ENCODE data around the gene IFI30. TPM values are rescaled to one million over a fixed set of nuclear protein-coding genes. Genes with fewer than 3 reads are reported as not detected.
A peak's percentile ranks its signal among the peaks of the same experiment; 100 is the strongest.

Gene IFI30
- total and polyA plus RNA-seq, 2 donors (not counting 3 experiments of a cell fraction or from before 2014, with no cell fraction given): 1.1 to 1.6 TPM

GRCh38 chr19:18149596-18149975, 24.0 kb upstream of the IFI30 start:
- Histone ChIP-seq H3K79me2 (ENCODE audit: control insufficient read depth, insufficient read depth, low read length) (peaks cover 9% of the 10 kb centered on the region), H3K27me3 (ENCODE audit: control insufficient read depth in 2 of 2, insufficient read depth in 2 of 2, low read length in 2 of 2) (no peaks in the 10 kb centered on the region), H3K36me3 (ENCODE audit: control insufficient read depth in 2 of 2, extremely low read depth in 1 of 2, insufficient read depth in 2 of 2, low read length in 2 of 2) (no peaks in the 10 kb centered on the region), H3K4me1 (ENCODE audit: control insufficient read depth, extremely low read depth, insufficient read depth, low read length) (peaks cover 14% of the 10 kb centered on the region), H3K27ac (ENCODE audit: insufficient read depth, low read depth, low read length) (no peak overlapping the region), H3K9me3 (replicated peaks; ENCODE audit: control insufficient read depth, insufficient read depth, low read length) (no peaks in the 10 kb centered on the region), H3K9me1 (replicated peaks; ENCODE audit: control insufficient read depth, extremely low read depth, insufficient read depth, low read length) (no peaks in the 10 kb centered on the region), H3K9ac (replicated peaks; ENCODE audit: extremely low read depth, insufficient read depth, low read length) (no peak overlapping the region), H3K4me3 (replicated peaks in 1 of 3; ENCODE audit: insufficient read depth in 1 of 3, low read depth in 1 of 3, low read length in 3 of 3) (no peak overlapping the region), H3K4me2 (ENCODE audit: insufficient read depth, low read length) (no peak overlapping the region), H4K20me1 (replicated peaks; ENCODE audit: control insufficient read depth, extremely low read depth, insufficient read depth, low read length) (no peaks in the 10 kb centered on the region), H2AFZ (ENCODE audit: low read depth, low read length) (no peak overlapping the region)
- BruUV-seq (replicated peaks): no TSS peak
- dilution Hi-C loops (cut with MboI; ENCODE audit: extremely low pct_ligation_motif_present, low sequenced_read_pairs): no loop called here
- intact Hi-C loops (cut with micrococcal nuclease): no loop called here
- DNase-seq (ENCODE audit: low read depth, low spot score): no peak
- ChIA-PET POLR2A (no interaction called here), CTCF (interaction anchor here (0.6 to 1.8 kb wide), 2 partner anchors 36 to 51 kb away, joined by 5 to 10 read pairs; no protein-coding TSS in a partner anchor)
- no peak for TF ChIP-seq EZH2 (IDR thresholded peaks at IDR 0.05; ENCODE audit: borderline replicate concordance, low read depth, low read length, severe bottlenecking)
- TF ChIP-seq POLR2A (IDR thresholded peaks at IDR 0.05; ENCODE audit: low read depth, low read length): no peak
- TF ChIP-seq GATA2 (IDR thresholded peaks at IDR 0.05; ENCODE audit: insufficient read depth, insufficient read length, low read depth, low read length): no peak
- no peak for TF ChIP-seq MYC (IDR thresholded peaks at IDR 0.05; ENCODE audit: low read depth, low read length)
- no peak for FAIRE-seq

GRCh38 chr19:18150776-18151624, 22.6 kb upstream of the IFI30 start:
- peaks cover 0 to 4% of the 10 kb centered on the region in 2 experiments for H3K36me3 ChIP-seq (ENCODE audit: control insufficient read depth in 2 of 2, extremely low read depth in 1 of 2, insufficient read depth in 2 of 2, low read length in 2 of 2)
- no peak overlapping the region for H3K27ac ChIP-seq (ENCODE audit: insufficient read depth, low read depth, low read length)
- ChIA-PET POLR2A (no interaction called here), CTCF (interaction anchor here (1.6 to 3.0 kb wide), 6 partner anchors 17 to 178 kb away, joined by 4 to 55 read pairs (median 6); partner anchors contain the start of gene ARRDC2)
- no peaks in the 10 kb centered on the region for H3K9me3 ChIP-seq (replicated peaks; ENCODE audit: control insufficient read depth, insufficient read depth, low read length)
- H3K27me3 ChIP-seq (ENCODE audit: control insufficient read depth in 2 of 2, insufficient read depth in 2 of 2, low read length in 2 of 2): no peaks in the 10 kb centered on the region
- intact Hi-C loops (cut with micrococcal nuclease): no loop called here
- no peak overlapping the region for H3K4me3 ChIP-seq (replicated peaks in 1 of 3; ENCODE audit: insufficient read depth in 1 of 3, low read depth in 1 of 3, low read length in 3 of 3)
- dilution Hi-C loops (cut with MboI; ENCODE audit: extremely low pct_ligation_motif_present, low sequenced_read_pairs): no loop called here
- peak overlapping the region; percentile 67 for H3K4me2 ChIP-seq (ENCODE audit: insufficient read depth, low read length)
- H3K9ac ChIP-seq (replicated peaks; ENCODE audit: extremely low read depth, insufficient read depth, low read length): no peak overlapping the region
- no peak for FAIRE-seq
- TF ChIP-seq POLR2AphosphoS5 (IDR thresholded peaks at IDR 0.05; ENCODE audit: insufficient read depth, low read depth, low read length) (no peak), CTCF (IDR thresholded peaks at IDR 0.05; ENCODE audit: extremely low read depth in 1 of 2, insufficient read depth in 1 of 2, low read depth in 1 of 2, low read length in 2 of 2) (no peak), MAX (IDR thresholded peaks at IDR 0.05; ENCODE audit: insufficient read depth, insufficient read length) (no peak)
- H4K20me1 ChIP-seq (replicated peaks; ENCODE audit: control insufficient read depth, extremely low read depth, insufficient read depth, low read length): no peaks in the 10 kb centered on the region
- peaks cover 14% of the 10 kb centered on the region for H3K4me1 ChIP-seq (ENCODE audit: control insufficient read depth, extremely low read depth, insufficient read depth, low read length)
- peak overlapping the region; percentile 72 for H2AFZ ChIP-seq (ENCODE audit: low read depth, low read length)
- H3K79me2 ChIP-seq (ENCODE audit: control insufficient read depth, insufficient read depth, low read length): peaks cover 11% of the 10 kb centered on the region
- BruUV-seq (replicated peaks): no TSS peak
- no peaks in the 10 kb centered on the region for H3K9me1 ChIP-seq (replicated peaks; ENCODE audit: control insufficient read depth, extremely low read depth, insufficient read depth, low read length)
- no peak for DNase-seq (ENCODE audit: low read depth, low spot score)

Measured in endothelial cell of umbilical vein (primary cell).